Measurements from ENCODE around the gene ZBTB8OS.
"Not testable (repeated sequence)": the region's sequence is repeated elsewhere in the genome, so short reads cannot be mapped to it uniquely, and the experiment has no call there.

ZBTB8OS gene

GRCh38 chr1:32650248-32650751, at the start of gene ZBTB8OS:
Gene ZBTB8OS (minus strand): TSS chr1:32650550. CDS start chr1:32650529, 21 bp downstream.
- DNase-seq: peak; percentile 34 to 77 (median 60)

- not testable (repeated sequence) for DNase-seq
These were observed 46.6 kb upstream of the ZBTB8OS start for GRCh38 chr1:32696996-32697395.

- DNase-seq: no peak
These were observed 45.7 kb upstream of the ZBTB8OS start for GRCh38 chr1:32696041-32696440.

- no peak for DNase-seq
These were observed 45.0 kb upstream of the ZBTB8OS start for GRCh38 chr1:32695098-32695904.

GRCh38 chr1:32693455-32694174, 43.3 kb upstream of the ZBTB8OS start:
- DNase-seq: no peak

- no peak for DNase-seq
These were observed 36.0 kb upstream of the ZBTB8OS start for GRCh38 chr1:32686387-32686786.

- no peak for DNase-seq
These were observed 35.1 kb upstream of the ZBTB8OS start for GRCh38 chr1:32685498-32685897.

- no peak for DNase-seq
These were observed 33.9 kb upstream of the ZBTB8OS start for GRCh38 chr1:32684167-32684811.

GRCh38 chr1:32683397-32683796, 33.0 kb upstream of the ZBTB8OS start:
- DNase-seq: no peak

GRCh38 chr1:32681999-32682398, 31.6 kb upstream of the ZBTB8OS start:
- DNase-seq: no peak

- no peak for DNase-seq
These were observed 31.2 kb upstream of the ZBTB8OS start for GRCh38 chr1:32681509-32681908.

- DNase-seq: no peak
These were observed 30.3 kb upstream of the ZBTB8OS start for GRCh38 chr1:32680642-32681041.

- DNase-seq: not testable (repeated sequence)
These were observed 29.6 kb upstream of the ZBTB8OS start for GRCh38 chr1:32679993-32680392.

GRCh38 chr1:32676945-32677344, 26.6 kb upstream of the ZBTB8OS start:
- DNase-seq: no peak

- DNase-seq: not testable (repeated sequence)
These were observed 18.4 kb upstream of the ZBTB8OS start for GRCh38 chr1:32668716-32669115.

- no peak for DNase-seq
These were observed 16.7 kb upstream of the ZBTB8OS start for GRCh38 chr1:32666901-32667566.

GRCh38 chr1:32665915-32666314, 15.6 kb upstream of the ZBTB8OS start:
- no peak for DNase-seq

GRCh38 chr1:32659581-32659980, 9.2 kb upstream of the ZBTB8OS start:
- DNase-seq: no peak

- no peak for DNase-seq
These were observed 2.1 kb upstream of the ZBTB8OS start for GRCh38 chr1:32652244-32652962.

- peak in 1 of 4 experiments; percentile 28 for DNase-seq
These were observed 1.2 kb upstream of the ZBTB8OS start for GRCh38 chr1:32651461-32652073.

- peak; percentile 97 to 99 (median 98) for DNase-seq
These were observed 556 bp upstream of the ZBTB8OS start, which contains the start of gene RBBP4 for GRCh38 chr1:32650752-32651460. Gene RBBP4 (plus strand): TSS chr1:32651208. CDS start chr1:32651307, 99 bp downstream.

All from activated naive CD4-positive, alpha-beta T cell (primary cell).